Colonic mucosa (tissue), 4 donors: ENCODE results near the gene DPP6. TPM values are rescaled to one million over a fixed set of nuclear protein-coding genes. Genes with fewer than 3 reads are reported as not detected.

Experiments
- DNase-seq: peaks from one replicate; pipeline ENCODE4 v3.0.0-alpha.2; 2020
- H3K27ac ChIP-seq: fragments of 200-600 bp; one replicate; pipeline ENCODE4 v1.8.0; 2021
- H3K27me3 ChIP-seq: fragments of 200-600 bp; one replicate; pipeline ENCODE4 v1.8.0; 2021
- H3K36me3 ChIP-seq: fragments of 200-600 bp; one replicate; pipeline ENCODE4 v1.8.0; 2021
- H3K4me1 ChIP-seq: fragments of 200-600 bp; one replicate; pipeline ENCODE4 v1.8.0; 2021; ENCODE audit warnings: mild to moderate bottlenecking
- H3K4me3 ChIP-seq: fragments of 200-600 bp; one replicate; pipeline ENCODE4 v1.8.0; 2021
- H3K9ac ChIP-seq, 2 donors: one replicate each; pipeline ENCODE4 v1.7.0; 2013; ENCODE audit warnings: control low read depth in 2 of 2, low read depth in 2 of 2, low read length in 2 of 2
- H3K9me3 ChIP-seq: fragments of 200-600 bp; one replicate; pipeline ENCODE4 v1.8.0; 2021
- CTCF ChIP-seq: fragments of 200-600 bp; IDR thresholded peaks from one replicate; pipeline ENCODE4 v1.8.0; 2022; ENCODE audit warnings: antibody characterized with exemption, mild to moderate bottlenecking
- intact Hi-C: fragments of 100-400 bp; cut with DNase I; formaldehyde crosslinking; loops from one replicate; pipeline ENCODE4 v1.14.1; 2022
- total RNA-seq, 2 donors: library from RNA; stranded (reverse); fragmentation: NEBNext Ultra II Directional in 1 of 2; extraction: Animal tissue kit (Norgen Biotek cat#: 25700) in 1 of 2; gene quantifications; one replicate each; pipeline ENCODE4 v1.2.1, GENCODE V29; 2021
- donor health status: healthy.
- donor health status: DM: no; HTN: no; CAD: no.
- donor health status: DM: no; HTN: no; CAD: no.

The DPP6 gene
- total RNA-seq, 2 donors from 2014 or later: 0.17 to 3.9 TPM

GRCh38 chr7:154350892-154351291, 298.7 kb downstream of the DPP6 start:
- Histone ChIP-seq H3K36me3 (no peaks in the 10 kb centered on the region), H3K4me1 (no peaks in the 10 kb centered on the region), H3K4me3 (no peak overlapping the region), H3K27me3 (no peaks in the 10 kb centered on the region), H3K9ac (no peak overlapping the region), H3K27ac (no peak overlapping the region), H3K9me3 (no peaks in the 10 kb centered on the region)
- DNase-seq: no peak
- intact Hi-C loops: no loop called here
- no peak for TF ChIP-seq CTCF

- no peak for TF ChIP-seq CTCF
- DNase-seq: no peak
- Histone ChIP-seq H3K4me3 (no peak overlapping the region), H3K4me1 (no peaks in the 10 kb centered on the region), H3K9ac (no peak overlapping the region), H3K27ac (no peak overlapping the region), H3K36me3 (no peaks in the 10 kb centered on the region), H3K27me3 (no peaks in the 10 kb centered on the region), H3K9me3 (no peaks in the 10 kb centered on the region)
- intact Hi-C loops: no loop called here
These were observed 301.2 kb downstream of the DPP6 start for GRCh38 chr7:154353355-154353767.

- no peak for DNase-seq
- no peaks in the 10 kb centered on the region for H3K36me3 ChIP-seq
- no peaks in the 10 kb centered on the region for H3K4me1 ChIP-seq
- no peak overlapping the region for H3K9ac ChIP-seq
- H3K9me3 ChIP-seq: no peaks in the 10 kb centered on the region
- no peaks in the 10 kb centered on the region for H3K27me3 ChIP-seq
- H3K4me3 ChIP-seq: no peak overlapping the region
- no peak overlapping the region for H3K27ac ChIP-seq
- intact Hi-C loops: no loop called here
- no peak for TF ChIP-seq CTCF
These were observed 312.0 kb downstream of the DPP6 start for GRCh38 chr7:154364170-154364569.

GRCh38 chr7:154371424-154371823, 319.2 kb downstream of the DPP6 start:
- Histone ChIP-seq H3K36me3 (no peaks in the 10 kb centered on the region), H3K4me3 (no peak overlapping the region), H3K27me3 (no peaks in the 10 kb centered on the region), H3K4me1 (no peaks in the 10 kb centered on the region), H3K9me3 (no peaks in the 10 kb centered on the region), H3K9ac (no peak overlapping the region), H3K27ac (no peak overlapping the region)
- TF ChIP-seq CTCF: no peak
- no peak for DNase-seq
- intact Hi-C loops: no loop called here

GRCh38 chr7:154372011-154372601, 319.9 kb downstream of the DPP6 start:
- no peaks in the 10 kb centered on the region for H3K9me3 ChIP-seq
- no peak overlapping the region for H3K27ac ChIP-seq
- no peak overlapping the region for H3K4me3 ChIP-seq
- no peak for DNase-seq
- H3K36me3 ChIP-seq: no peaks in the 10 kb centered on the region
- H3K4me1 ChIP-seq: no peaks in the 10 kb centered on the region
- no peaks in the 10 kb centered on the region for H3K27me3 ChIP-seq
- no peak for TF ChIP-seq CTCF
- intact Hi-C loops: no loop called here
- H3K9ac ChIP-seq: no peak overlapping the region
